AG09309 (cell line): Measurements from ENCODE around the gene TRIM69.
"Not testable (repeated sequence)": the region's sequence is repeated elsewhere in the genome, so short reads cannot be mapped to it uniquely, and the experiment has no call there.

Experiments
- DNase-seq: peaks from one replicate; pipeline ENCODE4 v3.0.0-alpha.2; 2010; ENCODE audit warnings: low read depth
- H3K4me3 ChIP-seq: 2 replicates; pipeline ENCODE4 v1.5.1; 2011; ENCODE audit warnings: mild to moderate bottlenecking, low read depth, low read length, moderate library complexity; ENCODE audit not compliant: control insufficient read depth
- TF ChIP-seq, protein P1 (sequence below): IDR thresholded peaks from 2 replicates; pipeline ENCODE4 v1.5.1; 2011; ENCODE audit warnings: mild to moderate bottlenecking, low read depth, low read length, inconsistent platforms; ENCODE audit not compliant: insufficient read depth, control insufficient read depth; ENCODE audit errors: missing control alignments

The TRIM69 gene

DNA sequence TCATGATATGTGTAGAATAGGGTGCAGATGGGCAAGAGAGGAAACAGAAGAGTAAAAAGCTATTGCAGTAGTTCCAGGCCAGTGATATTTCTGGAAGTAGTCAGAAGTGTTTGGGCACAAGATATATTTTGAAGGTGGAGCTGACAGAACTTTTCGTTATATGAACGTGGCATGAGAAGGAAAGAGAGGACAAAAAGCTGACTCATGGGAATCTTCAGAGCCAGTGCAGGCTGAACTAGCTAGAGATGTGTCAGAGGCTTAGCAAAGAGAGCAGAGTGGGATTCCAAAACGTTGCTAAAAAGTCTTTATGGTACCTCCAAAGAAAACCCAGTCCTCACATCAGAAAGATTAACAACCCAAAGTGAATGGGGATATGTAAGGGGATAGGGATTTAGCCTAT lies 28.7 kb downstream of the TRIM69 start:
- TF ChIP-seq, protein P1, sequence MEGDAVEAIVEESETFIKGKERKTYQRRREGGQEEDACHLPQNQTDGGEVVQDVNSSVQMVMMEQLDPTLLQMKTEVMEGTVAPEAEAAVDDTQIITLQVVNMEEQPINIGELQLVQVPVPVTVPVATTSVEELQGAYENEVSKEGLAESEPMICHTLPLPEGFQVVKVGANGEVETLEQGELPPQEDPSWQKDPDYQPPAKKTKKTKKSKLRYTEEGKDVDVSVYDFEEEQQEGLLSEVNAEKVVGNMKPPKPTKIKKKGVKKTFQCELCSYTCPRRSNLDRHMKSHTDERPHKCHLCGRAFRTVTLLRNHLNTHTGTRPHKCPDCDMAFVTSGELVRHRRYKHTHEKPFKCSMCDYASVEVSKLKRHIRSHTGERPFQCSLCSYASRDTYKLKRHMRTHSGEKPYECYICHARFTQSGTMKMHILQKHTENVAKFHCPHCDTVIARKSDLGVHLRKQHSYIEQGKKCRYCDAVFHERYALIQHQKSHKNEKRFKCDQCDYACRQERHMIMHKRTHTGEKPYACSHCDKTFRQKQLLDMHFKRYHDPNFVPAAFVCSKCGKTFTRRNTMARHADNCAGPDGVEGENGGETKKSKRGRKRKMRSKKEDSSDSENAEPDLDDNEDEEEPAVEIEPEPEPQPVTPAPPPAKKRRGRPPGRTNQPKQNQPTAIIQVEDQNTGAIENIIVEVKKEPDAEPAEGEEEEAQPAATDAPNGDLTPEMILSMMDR = no peak
- H3K4me3 ChIP-seq = no peak overlapping the region

DNA sequence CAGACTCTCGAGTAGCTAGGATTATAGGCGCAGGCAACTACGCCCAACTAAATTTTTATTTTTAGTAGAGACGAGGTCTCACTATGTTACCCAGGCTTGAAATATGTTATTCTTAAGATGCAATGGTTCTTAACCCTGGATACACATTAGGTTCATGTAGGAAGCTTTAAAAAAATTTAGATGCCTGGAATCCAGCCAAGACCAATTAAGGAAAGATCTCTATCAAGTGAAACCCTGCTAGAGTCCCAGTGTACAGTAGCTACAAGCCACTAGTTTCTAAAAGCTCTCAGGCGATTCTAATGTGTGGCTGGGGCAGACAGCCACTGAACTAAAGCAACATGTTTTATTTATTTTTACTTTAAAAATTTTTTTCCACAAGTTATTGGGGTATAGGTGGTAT lies 33.2 kb downstream of the TRIM69 start:
- DNase-seq = no peak
- TF ChIP-seq, protein P1 = no peak
- no peak overlapping the region for H3K4me3 ChIP-seq

More for the DNA sequence above, 28.7 kb downstream of the TRIM69 start:
- no peak for DNase-seq

DNA sequence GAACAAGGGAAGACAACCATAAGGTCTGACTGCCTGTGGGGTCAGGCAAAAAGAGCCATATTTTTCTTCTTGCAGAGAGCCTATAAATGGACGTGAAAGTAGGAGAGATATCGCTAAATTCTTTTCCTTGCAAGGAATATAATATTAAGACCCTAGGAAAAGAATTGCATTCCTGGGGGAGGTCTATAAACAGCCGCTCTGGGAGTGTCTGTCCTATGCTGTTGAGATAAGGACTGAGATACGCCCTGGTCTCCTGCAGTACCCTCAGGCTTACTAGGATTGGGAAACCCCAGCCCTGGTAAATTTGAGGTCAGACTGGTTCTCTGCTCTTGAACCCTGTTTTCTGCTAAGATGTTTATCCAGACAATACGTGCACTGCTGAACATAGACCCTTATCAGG lies 34.4 kb downstream of the TRIM69 start:
- DNase-seq, H3K4me3 ChIP-seq: not testable (repeated sequence)

DNA sequence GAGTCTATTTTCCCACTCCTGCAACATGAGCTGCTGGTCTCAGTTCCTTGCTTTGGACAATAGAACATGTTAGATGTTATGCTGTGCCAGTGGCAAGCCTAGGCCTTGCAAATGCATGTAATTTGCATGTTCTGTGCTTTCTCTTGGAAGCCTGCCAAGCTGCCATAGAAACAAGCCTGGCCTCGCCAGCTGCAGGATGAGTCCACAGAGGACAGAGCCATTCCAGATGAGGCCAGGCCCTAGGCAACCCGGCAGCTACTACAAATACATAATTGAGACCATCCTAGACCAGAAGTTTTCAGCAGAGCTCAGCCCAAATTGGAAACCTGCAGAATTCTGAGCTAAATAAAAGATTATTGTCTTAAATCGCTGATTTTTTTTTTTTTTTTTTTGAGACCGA lies 39.6 kb downstream of the TRIM69 start:
- TF ChIP-seq, protein P1 = no peak
- H3K4me3 ChIP-seq = no peak overlapping the region
- DNase-seq = no peak

DNA sequence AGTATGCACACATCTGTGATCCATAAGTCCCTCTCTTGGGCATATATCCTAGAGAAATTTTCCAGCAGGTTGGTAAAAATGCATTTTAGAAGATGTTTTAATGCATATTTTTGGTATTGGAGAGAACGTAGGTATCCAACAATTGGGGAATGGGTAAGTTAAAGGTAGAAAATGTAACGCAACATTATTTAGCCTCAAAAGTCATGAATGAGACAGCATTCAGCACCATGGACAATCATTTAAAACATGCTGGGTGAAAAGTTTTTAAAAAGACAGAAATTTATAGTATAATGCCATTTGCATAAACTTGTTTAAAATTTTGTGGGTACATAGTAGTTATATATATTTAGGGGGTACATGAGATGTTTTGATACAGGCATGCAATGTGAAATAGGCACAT lies 43.4 kb downstream of the TRIM69 start:
- no peak overlapping the region for H3K4me3 ChIP-seq
- TF ChIP-seq, protein P1 = no peak

DNA sequence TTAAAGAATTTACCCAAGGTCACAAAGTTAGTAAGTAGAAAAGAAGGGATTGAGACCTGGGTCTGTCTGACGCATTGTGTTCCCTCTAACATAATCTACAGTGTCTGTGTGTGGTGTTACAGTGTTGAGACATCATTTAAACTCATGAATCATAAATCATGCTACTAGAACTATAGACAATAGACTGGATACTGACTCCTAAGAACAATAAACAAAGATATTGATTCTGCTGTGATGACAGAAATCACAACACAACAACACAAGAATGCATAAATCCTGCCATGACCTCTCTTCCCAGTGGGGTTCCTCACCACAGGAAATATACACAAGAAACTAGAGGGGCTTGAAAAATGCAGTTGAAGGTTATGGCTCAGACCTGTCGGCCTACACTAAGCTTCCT lies 44.3 kb downstream of the TRIM69 start:
- TF ChIP-seq, protein P1 = no peak
- no peak for DNase-seq

More for the DNA sequence above, 43.4 kb downstream of the TRIM69 start:
- no peak for DNase-seq

DNA sequence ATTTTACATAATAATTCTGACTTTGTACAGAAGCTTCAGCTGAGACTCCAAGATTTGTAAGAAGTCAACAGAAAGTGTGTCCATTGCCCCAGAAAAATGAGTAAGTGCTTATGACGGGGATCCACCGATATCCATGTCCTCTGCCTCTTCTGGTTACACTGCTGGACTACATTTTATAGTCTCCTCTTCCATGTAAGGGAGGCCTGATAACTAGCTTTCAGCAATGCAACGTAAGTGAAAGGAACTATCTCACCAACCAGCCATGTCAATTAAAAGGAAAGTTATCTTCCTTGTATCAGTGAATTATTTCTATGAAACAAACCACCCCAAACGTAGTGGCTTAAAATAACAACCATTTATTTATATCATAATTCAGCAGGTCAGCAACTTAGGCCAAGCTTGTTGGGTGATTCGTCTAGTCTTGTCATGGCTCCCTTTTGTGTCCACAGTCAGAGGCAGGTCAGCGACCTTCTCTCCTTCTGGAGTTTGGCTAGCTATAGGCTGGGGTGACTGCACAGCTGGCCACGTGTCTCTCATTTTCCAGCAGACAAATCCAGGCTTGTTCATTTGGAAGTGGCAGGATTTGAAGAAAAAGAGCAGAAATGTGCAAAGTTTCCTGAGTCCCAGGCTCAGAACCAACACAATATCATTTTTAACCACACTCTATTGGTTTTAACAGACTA lies 44.9 kb downstream of the TRIM69 start:
- DNase-seq = no peak
- no peak overlapping the region for H3K4me3 ChIP-seq
- TF ChIP-seq, protein P1 = no peak

More for the DNA sequence above, 44.3 kb downstream of the TRIM69 start:
- no peak overlapping the region for H3K4me3 ChIP-seq
